Dermis blood vessel endothelial cell (primary cell): ENCODE data around the gene BLOC1S5. TPM values are rescaled to one million over a fixed set of nuclear protein-coding genes. Genes with fewer than 3 reads are reported as not detected.
"Not testable (repeated sequence)": the region's sequence is repeated elsewhere in the genome, so short reads cannot be mapped to it uniquely, and the experiment has no call there.

Experiments used
- DNase-seq: peaks from one replicate; pipeline ENCODE4 v3.0.0; 2010
- total RNA-seq: library from RNA; depleted of rRNA; stranded (reverse); fragments of >200 nt; gene quantifications from 2 replicates; pipeline ENCODE4 v1.2.3, GENCODE V29; 2014

BLOC1S5 gene
- total RNA-seq, 1 donor from 2014 or later, result 23.7 TPM

DNA sequence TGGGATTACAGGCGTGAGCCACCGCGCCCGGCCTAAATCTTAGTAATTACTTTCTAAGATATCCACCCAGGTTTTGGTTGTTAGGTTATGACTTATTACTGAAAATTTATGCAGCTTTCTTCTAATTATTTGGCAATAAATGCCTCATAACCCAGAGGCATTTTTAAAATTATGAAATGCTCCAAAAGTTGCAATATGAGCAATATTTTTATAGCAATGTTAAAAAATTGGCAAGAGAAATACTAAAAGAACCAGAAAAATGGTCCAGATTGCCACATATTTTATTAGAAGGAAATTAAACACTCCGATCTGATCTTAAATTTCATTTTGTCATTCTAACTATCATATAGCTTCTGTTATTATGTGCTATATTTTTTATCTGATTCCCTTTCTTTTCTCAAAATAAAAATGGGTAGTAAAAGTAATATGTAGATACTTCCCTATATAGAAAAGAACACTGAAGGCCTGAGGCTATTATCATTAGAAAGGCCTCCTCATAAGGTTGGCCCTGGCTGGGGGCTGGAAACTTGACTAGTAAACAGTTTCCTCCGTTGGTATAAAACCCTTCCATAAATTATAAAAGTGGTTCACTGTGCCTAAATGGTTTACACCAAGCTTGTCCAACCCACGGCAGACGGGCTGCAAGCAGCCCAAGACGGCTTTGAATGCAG lies 22.1 kb downstream of the BLOC1S5 start:
- no peak for DNase-seq

DNA sequence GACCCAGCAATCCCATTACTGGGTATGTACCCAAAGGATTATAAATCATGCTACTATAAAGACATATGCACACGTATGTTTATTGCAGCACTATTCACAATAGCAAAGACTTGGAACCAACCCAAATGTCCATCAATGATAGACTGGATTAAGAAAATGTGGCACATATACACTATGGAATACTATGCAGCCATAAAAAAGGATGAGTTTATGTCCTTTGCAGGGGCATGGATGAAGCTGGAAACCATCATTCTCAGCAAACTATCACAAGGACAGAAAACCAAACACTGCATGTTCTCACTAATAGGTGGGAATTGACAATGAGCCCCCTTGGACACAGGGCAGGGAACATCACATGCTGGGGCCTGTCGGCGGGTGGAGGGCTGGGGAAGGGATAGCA lies 30.1 kb downstream of the BLOC1S5 start:
- DNase-seq, result not testable (repeated sequence)

- no peak for DNase-seq
Measured at GRCh38 chr6:8030920-8031319, 33.3 kb downstream of the BLOC1S5 start.

GRCh38 chr6:8029243-8029870 lies 34.8 kb downstream of the BLOC1S5 start:
- peak; percentile 43 for DNase-seq

DNA sequence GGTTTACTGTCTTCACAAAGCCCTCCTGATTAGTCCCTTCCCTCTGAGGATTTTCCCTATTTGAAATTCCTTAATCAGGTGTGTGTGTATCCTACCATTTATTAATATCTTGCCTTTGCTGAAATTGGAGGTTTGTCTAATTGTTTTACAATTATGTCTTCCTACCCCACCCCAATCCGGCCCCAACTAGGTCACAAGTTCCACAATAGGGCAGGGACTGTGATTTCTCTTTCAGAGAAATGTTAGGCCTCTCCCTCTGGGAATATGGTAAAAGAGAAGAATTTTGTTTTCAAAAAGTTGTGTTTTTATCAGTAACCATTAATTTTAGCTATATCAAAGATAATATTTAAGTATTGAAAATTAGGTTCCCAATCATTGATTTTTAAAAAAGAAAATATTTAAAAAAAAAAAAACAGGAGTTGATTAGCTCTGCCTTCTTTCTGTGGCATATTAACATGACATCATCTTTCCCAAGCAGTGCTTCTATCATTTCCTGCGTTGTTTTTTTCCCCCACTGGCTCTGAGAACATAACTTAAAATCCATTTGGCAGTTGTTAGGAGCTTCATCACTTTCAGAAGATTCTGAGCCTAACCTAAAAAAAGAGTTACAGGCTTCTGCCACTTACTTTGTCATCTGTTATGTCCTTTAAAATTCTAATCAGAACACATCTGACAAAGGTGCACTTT lies 36.1 kb downstream of the BLOC1S5 start:
- DNase-seq, result peak; percentile 84

DNA sequence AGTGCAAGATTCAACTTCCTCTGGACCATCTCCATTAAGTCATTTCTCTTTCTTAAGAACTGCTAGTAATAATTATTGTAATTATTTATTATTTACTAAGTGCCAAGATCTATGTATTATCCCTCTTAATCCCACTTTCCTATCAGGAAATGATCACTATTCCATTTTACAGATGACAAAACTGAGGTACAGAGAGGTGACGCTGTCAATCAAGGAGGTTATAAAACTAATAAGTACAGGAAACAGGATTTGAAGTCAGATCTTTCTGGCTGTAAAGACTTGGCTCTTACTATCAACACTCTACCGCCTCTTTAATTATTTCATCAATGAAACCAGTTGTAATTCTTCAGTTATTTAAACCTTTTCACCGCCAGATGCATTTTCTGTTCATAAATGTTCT lies 37.4 kb downstream of the BLOC1S5 start:
- no peak for DNase-seq

DNA sequence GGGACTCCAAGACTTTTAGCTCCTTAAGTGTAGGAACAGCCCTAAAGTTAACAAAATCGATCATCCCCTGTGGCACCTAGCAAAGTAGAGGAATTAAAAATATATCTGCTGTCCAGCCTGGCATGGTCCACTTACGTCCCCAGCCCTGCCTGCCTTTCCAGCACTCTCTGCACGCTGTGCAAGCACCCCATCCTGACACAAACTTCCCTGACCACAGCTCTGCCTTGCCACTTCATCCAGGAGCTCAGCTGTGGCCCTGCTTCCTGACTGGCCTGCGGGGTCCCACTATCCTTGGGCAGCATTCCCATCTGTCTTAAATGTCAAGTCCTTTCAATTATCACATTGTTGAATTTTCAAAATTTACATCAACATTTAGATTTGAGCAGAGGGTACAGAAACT lies 39.0 kb downstream of the BLOC1S5 start:
- DNase-seq, result no peak

DNA sequence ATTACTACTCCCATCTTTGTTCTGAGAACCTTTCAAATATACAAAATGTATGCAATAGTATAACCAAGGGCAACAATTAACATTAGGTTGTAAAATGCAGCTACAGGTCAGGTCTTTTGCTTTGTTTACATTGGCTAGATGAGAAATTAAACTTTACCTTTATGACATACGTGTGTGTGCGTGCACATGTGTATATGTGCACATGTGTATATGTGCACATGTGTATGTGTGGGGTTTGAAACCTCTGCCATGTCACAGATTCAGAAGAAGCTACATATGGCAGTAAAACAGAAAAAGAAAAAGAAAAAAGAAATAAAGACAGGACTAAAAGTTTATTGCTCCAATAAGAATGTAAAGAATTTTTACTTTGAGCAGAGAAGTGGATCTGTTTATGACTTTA lies 40.6 kb downstream of the BLOC1S5 start:
- no peak for DNase-seq

DNA sequence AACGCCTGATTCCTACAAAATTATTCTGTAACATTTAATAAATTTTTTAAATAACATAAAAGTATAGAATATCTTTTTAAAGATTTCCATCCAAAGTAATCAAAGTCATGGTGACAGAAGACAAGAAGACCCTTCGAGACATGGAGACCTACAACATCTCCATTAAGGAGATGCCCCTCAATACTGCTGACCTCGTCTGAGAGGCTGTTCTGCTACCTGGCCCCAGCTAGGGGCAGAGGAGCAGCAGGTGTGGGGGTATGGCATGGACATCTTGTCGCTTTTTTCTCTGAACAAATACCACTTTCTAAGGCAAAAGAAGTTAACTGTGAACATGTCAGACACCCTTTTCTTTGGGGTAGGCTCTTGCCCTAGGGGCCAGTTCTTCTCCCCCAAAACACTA lies 44.1 kb downstream of the BLOC1S5 start:
- DNase-seq, result no peak

GRCh38 chr6:8017705-8018104 lies 46.5 kb downstream of the BLOC1S5 start:
- no peak for DNase-seq

DNA sequence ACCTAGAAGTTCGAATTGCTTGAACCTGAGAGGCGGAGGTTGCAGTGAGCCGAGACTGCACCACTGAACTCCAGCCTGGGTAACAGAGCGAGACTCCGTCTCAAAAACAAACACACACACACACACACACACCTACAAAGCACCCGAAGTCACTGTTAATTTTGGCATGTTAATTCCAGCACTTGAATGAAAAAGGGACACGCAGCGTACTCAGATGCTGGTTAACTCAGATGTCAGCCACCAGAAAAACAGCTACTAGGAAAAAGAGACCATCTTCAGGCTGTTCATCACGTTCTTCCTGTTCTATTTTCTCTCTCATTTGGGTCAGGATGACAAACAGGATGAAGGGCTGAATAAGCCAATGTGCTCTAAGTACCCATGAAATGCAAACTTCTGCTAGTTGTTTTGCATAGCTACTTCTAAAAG lies 46.9 kb downstream of the BLOC1S5 start:
- no peak for DNase-seq

GRCh38 chr6:8014947-8015346 lies 49.2 kb downstream of the BLOC1S5 start:
- no peak for DNase-seq

DNA sequence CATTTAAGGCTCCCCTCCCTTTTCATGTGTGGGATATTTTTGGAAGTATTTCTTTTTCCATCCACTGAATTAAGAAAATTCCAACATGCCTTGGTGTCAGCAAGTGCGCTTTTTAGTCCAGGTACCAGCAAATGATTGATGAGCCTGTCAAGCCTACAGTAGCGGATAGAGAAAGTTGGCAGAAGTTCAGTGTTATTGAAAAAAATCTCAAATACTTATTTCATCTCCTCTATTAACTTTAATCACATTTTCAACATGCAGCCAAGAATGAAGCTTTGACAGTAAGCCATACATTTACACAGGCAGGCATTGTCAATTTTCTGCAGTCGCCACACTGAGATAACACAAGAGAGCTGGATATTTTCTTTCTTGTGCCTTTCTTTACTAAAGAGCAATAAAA lies 50.4 kb downstream of the BLOC1S5 start:
- no peak for DNase-seq

DNA sequence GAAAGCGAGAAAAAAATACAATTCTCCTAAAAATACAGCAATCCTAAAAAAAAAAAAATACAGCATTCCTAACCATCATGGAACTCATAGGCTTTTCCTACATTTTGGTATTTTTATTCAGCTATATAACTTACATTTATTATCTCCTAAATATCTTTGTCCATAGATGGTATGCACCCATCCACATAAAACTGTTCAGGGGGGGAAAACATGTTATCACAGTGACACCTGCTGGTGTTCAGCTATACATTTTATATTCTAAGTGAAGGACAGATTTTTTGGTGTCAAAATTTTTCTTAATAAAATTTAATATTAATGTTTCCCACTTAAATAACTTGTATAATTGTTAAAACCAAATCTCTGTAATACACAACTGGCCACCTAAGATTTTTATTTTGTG lies 58.0 kb downstream of the BLOC1S5 start:
- DNase-seq, result peak; percentile 83

DNA sequence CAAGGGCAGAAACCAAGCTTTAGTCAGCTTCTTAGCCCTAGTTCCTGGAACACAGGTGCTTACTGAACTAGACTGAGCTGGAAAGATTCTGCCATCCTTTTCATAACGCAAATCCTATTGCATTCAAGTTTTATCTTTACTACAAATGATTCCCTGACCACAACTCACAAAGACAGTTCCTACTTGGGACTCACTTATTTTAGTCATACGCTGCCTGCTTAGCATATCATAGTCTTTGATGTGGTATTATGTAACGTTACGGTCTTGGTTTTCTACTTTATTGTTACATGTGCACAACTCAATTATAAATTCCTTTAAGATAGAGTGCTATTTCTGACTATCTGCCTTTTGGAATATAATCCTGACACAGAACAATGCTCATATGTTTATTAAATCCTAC lies 59.1 kb downstream of the BLOC1S5 start:
- no peak for DNase-seq

- DNase-seq, result peak; percentile 82
Measured at GRCh38 chr6:8000636-8001035, 63.6 kb downstream of the BLOC1S5 start.

GRCh38 chr6:8000188-8000596 lies 64.0 kb downstream of the BLOC1S5 start:
- DNase-seq, result peak; percentile 99

DNA sequence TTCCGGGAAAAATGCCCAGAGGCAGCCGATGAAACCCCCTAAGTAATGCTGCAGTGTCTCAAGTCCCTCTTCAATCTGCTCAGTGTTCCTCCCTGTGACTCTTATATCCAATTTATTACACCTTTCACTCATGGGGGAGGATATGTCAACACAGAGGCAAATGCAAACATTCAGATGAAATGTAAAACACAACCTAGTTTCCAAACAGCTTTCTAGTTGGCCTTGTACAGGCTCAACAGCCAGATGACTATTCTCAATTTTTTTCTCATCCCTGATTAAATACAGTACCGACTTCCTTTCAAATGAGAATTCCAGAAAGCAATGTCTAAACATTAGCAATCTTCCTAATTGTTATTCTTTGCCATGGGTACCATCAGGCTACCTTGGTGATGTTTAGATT lies 65.0 kb downstream of the BLOC1S5 start:
- no peak for DNase-seq

DNA sequence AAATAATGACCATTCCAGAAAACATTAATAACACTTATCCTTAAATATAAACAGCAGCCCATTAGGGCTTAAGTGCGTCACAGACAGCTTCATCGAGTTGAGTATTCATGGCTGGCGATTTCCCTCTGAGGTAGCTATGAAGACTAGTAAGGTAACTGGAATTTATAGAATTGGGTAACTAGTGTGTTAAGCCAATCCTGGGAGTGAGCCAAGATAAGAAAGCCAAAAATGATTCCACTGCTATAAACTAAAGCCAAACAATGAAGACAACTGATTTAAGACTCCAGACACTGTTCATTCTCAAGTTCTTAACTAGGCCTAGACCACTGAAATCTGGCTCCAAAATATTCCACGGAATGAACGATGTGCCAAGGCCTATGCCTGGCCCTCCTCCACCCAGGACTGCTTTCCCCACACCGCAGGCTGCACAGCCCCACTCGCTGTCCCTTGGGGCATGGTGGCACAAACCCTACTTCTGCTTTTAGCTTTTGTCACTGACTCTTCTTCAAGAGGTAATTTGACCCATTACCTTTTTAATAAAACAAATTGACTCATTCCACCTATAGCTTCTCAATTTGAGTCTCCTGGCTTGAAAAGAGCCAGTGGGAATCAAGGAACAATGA lies 66.0 kb downstream of the BLOC1S5 start:
- DNase-seq, result no peak

- DNase-seq, result no peak
Measured at GRCh38 chr6:7997286-7997685, 66.9 kb downstream of the BLOC1S5 start.

- peak; percentile 96 for DNase-seq
Measured at GRCh38 chr6:7996538-7997111, 67.6 kb downstream of the BLOC1S5 start.

GRCh38 chr6:7993952-7994351 lies 70.2 kb downstream of the BLOC1S5 start:
- DNase-seq, result no peak

GRCh38 chr6:7993399-7993798 lies 70.8 kb downstream of the BLOC1S5 start:
- DNase-seq, result no peak
